Measurements from ENCODE around the gene PALLD. TPM values are rescaled to one million over a fixed set of nuclear protein-coding genes. Genes with fewer than 3 reads are reported as not detected.

PALLD gene
- total RNA-seq, 1 experiment from 2014 or later: 6.5 TPM

GRCh38 chr4:168776382-168776781 is 279.5 kb downstream of the PALLD start:
- no TSS peak for BruUV-seq (replicated peaks)
- in situ Hi-C loops (cut with HindIII; ENCODE audit: low pct_unique_long_range_greater_than_20kb, low sequenced_read_pairs): no loop called here
- intact Hi-C loops (cut with micrococcal nuclease; ENCODE audit: unreplicated experiment): no loop called here
- Histone ChIP-seq H3K27me3 (ENCODE audit: control insufficient read depth, insufficient read depth, low read length) (no peaks in the 10 kb centered on the region), H3K27ac (ENCODE audit: low read length) (no peak overlapping the region), H3K9me3 (ENCODE audit: control insufficient read depth, insufficient read depth, low read depth, low read length) (no peaks in the 10 kb centered on the region), H3K36me3 (ENCODE audit: control insufficient read depth, insufficient read depth, low read length) (no peaks in the 10 kb centered on the region), H3K4me1 (ENCODE audit: control insufficient read depth, insufficient read depth, low read length) (no peaks in the 10 kb centered on the region), H3K4me3 (ENCODE audit: low read depth in 2 of 2, low read length in 2 of 2) (no peak overlapping the region)
- ChIA-PET CTCF (no interaction called here), POLR2A (no interaction called here)
- TF ChIP-seq TCF7L2 (IDR thresholded peaks at IDR 0.05; ENCODE audit: low read depth, low read length): no peak
- ATAC-seq (no peak), DNase-seq (ENCODE audit: low read depth, low spot score) (no peak)

GRCh38 chr4:168777277-168777965 is 280.6 kb downstream of the PALLD start:
- H3K27ac ChIP-seq (ENCODE audit: low read length): no peak overlapping the region
- no peaks in the 10 kb centered on the region for H3K27me3 ChIP-seq (ENCODE audit: control insufficient read depth, insufficient read depth, low read length)
- intact Hi-C loops (cut with micrococcal nuclease; ENCODE audit: unreplicated experiment) (no loop called here), in situ Hi-C loops (cut with HindIII; ENCODE audit: low pct_unique_long_range_greater_than_20kb, low sequenced_read_pairs) (no loop called here)
- ChIA-PET POLR2A (no interaction called here), CTCF (interaction anchor here (0.6 kb wide), 1 partner anchor 55 kb away, joined by 4 read pairs; no protein-coding TSS in a partner anchor)
- BruUV-seq (replicated peaks): no TSS peak
- no peaks in the 10 kb centered on the region for H3K9me3 ChIP-seq (ENCODE audit: control insufficient read depth, insufficient read depth, low read depth, low read length)
- DNase-seq (ENCODE audit: low read depth, low spot score) (no peak), ATAC-seq (no peak)
- H3K4me1 ChIP-seq (ENCODE audit: control insufficient read depth, insufficient read depth, low read length): no peaks in the 10 kb centered on the region
- TF ChIP-seq POLR2AphosphoS5 (IDR thresholded peaks at IDR 0.05; ENCODE audit: low read depth, low read length): no peak
- no peak for TF ChIP-seq REST (IDR thresholded peaks at IDR 0.05; ENCODE audit: insufficient read depth in 1 of 2, low read depth in 2 of 2, low read length in 1 of 2)
- TF ChIP-seq SIN3A (IDR thresholded peaks at IDR 0.05; ENCODE audit: borderline replicate concordance, insufficient read depth, low read depth, low read length): no peak
- TF ChIP-seq TCF7L2 (IDR thresholded peaks at IDR 0.05; ENCODE audit: low read depth, low read length): no peak
- TF ChIP-seq CTCF (IDR thresholded peaks at IDR 0.05): no peak
- H3K4me3 ChIP-seq (ENCODE audit: low read depth in 2 of 2, low read length in 2 of 2): no peak overlapping the region
- no peaks in the 10 kb centered on the region for H3K36me3 ChIP-seq (ENCODE audit: control insufficient read depth, insufficient read depth, low read length)

- Histone ChIP-seq H3K9me3 (ENCODE audit: control insufficient read depth, insufficient read depth, low read depth, low read length) (no peaks in the 10 kb centered on the region), H3K4me3 (ENCODE audit: low read depth in 2 of 2, low read length in 2 of 2) (no peak overlapping the region), H3K27ac (ENCODE audit: low read length) (no peak overlapping the region), H3K36me3 (ENCODE audit: control insufficient read depth, insufficient read depth, low read length) (no peaks in the 10 kb centered on the region), H3K27me3 (ENCODE audit: control insufficient read depth, insufficient read depth, low read length) (no peaks in the 10 kb centered on the region), H3K4me1 (ENCODE audit: control insufficient read depth, insufficient read depth, low read length) (no peaks in the 10 kb centered on the region)
- ChIA-PET CTCF (no interaction called here), POLR2A (no interaction called here)
- ATAC-seq: no peak
- in situ Hi-C loops (cut with HindIII; ENCODE audit: low pct_unique_long_range_greater_than_20kb, low sequenced_read_pairs) (no loop called here), intact Hi-C loops (cut with micrococcal nuclease; ENCODE audit: unreplicated experiment) (no loop called here)
- DNase-seq (ENCODE audit: low read depth, low spot score): no peak
- BruUV-seq (replicated peaks): no TSS peak
- no peak for TF ChIP-seq CTCF (IDR thresholded peaks at IDR 0.05)
- no peak for TF ChIP-seq REST (IDR thresholded peaks at IDR 0.05; ENCODE audit: insufficient read depth in 1 of 2, low read depth in 2 of 2, low read length in 1 of 2)
- TF ChIP-seq TCF7L2 (IDR thresholded peaks at IDR 0.05; ENCODE audit: low read depth, low read length): no peak
- no peak for TF ChIP-seq POLR2AphosphoS5 (IDR thresholded peaks at IDR 0.05; ENCODE audit: low read depth, low read length)
- no peak for TF ChIP-seq SIN3A (IDR thresholded peaks at IDR 0.05; ENCODE audit: borderline replicate concordance, insufficient read depth, low read depth, low read length)
These were observed 284.5 kb downstream of the PALLD start for GRCh38 chr4:168781341-168781740.

Data from Panc1 (cell line).